B cell (primary cell): ENCODE results near the gene UBXN7. TPM values are rescaled to one million over a fixed set of nuclear protein-coding genes. Genes with fewer than 3 reads are reported as not detected.

Source experiments
- ATAC-seq: fragments of 200-7000 bp; cut with Tn5 transposase; one replicate; pipeline ENCODE4 v1.10.0; 2021; ENCODE audit warnings: low read depth, mild to moderate bottlenecking, moderate number of reproducible peaks, moderate library complexity
- CTCF ChIA-PET: fragments of 350-600 bp; sonication (Branson Sonifier 250); formaldehyde crosslinking; loops from one replicate; lab custom pipeline; 2021; ENCODE audit warnings: antibody characterized with exemption, inconsistent platforms; lab: Charles Lee
- POLR2A ChIA-PET: fragments of 350-600 bp; sonication (Branson Sonifier 250); formaldehyde crosslinking; loops from one replicate; lab custom pipeline; 2021; ENCODE audit warnings: antibody characterized with exemption; lab: Charles Lee
- DNase-seq: peaks from one replicate; pipeline ENCODE4 v3.0.0; 2013
- H2AFZ ChIP-seq: 2 replicates; pipeline ENCODE4 v1.6.1; 2012; ENCODE audit warnings: mild to moderate bottlenecking, low read depth, low read length; ENCODE audit not compliant: insufficient read depth, poor library complexity, severe bottlenecking
- H3K27ac ChIP-seq, 2 donors: 1 replicate in 1 of 2; 2 replicates in 1 of 2; pipeline ENCODE4 v1.5.1; 2012 to 2013; ENCODE audit warnings: low read length in 2 of 2, mild to moderate bottlenecking in 2 of 2, moderate library complexity in 1 of 2
- H3K27me3 ChIP-seq, 4 experiments: fragments of 200-600 bp in 1 of 4; sonication (generic) in 1 of 4; replicated peaks in 1 of 4; 1 replicate in 2 of 4; 2 replicates in 2 of 4; pipeline versions ENCODE4 v1.6.1 to v1.7.0; 2013 to 2016; ENCODE audit warnings: low read length in 3 of 4, mild to moderate bottlenecking in 2 of 4, mixed read lengths in 1 of 4, moderate library complexity in 1 of 4; ENCODE audit not compliant: insufficient read depth in 4 of 4, control insufficient read depth in 3 of 4; ENCODE audit errors: control extremely low read depth in 1 of 4
- H3K36me3 ChIP-seq, 2 experiments: replicated peaks in 1 of 2; 1 replicate in 1 of 2; 2 replicates in 1 of 2; pipeline versions ENCODE4 v1.6.1 to v1.7.1; 2013; ENCODE audit warnings: low read length in 1 of 2; ENCODE audit not compliant: insufficient read depth in 2 of 2, control insufficient read depth in 1 of 2; ENCODE audit errors: control extremely low read depth in 1 of 2, extremely low read depth in 1 of 2
- H3K4me1 ChIP-seq, 2 donors: fragments of 200-600 bp in 1 of 2; sonication (generic) in 1 of 2; 1 replicate in 1 of 2; 2 replicates in 1 of 2; pipeline versions ENCODE4 v1.5.1 to v1.6.1; 2013 to 2017; ENCODE audit warnings: low read length in 2 of 2; ENCODE audit not compliant: control insufficient read depth in 2 of 2, insufficient read depth in 2 of 2
- H3K4me2 ChIP-seq: replicated peaks from 2 replicates; pipeline ENCODE3; 2012; ENCODE audit warnings: mild to moderate bottlenecking, low read depth, low read length; ENCODE audit not compliant: poor library complexity, severe bottlenecking
- H3K4me3 ChIP-seq, 5 experiments: fragments of 200-600 bp in 1 of 5; sonication (generic) in 1 of 5; 1 replicate in 3 of 5; 2 replicates in 2 of 5; pipeline versions ENCODE4 v1.5.1 to v1.7.0; 2011 to 2016; ENCODE audit warnings: low read length in 4 of 5, mild to moderate bottlenecking in 4 of 5, low read depth in 2 of 5, control low read depth in 1 of 5, moderate library complexity in 1 of 5; ENCODE audit not compliant: insufficient read depth in 1 of 5; ENCODE audit errors: control extremely low read depth in 1 of 5, extremely low read depth in 1 of 5
- H3K79me2 ChIP-seq: fragments of 200-600 bp; sonication (generic); one replicate; pipeline ENCODE4 v1.6.0; 2016; ENCODE audit warnings: low read length; ENCODE audit not compliant: control insufficient read depth, insufficient read depth
- H3K9ac ChIP-seq: fragments of 200-600 bp; sonication (generic); 2 replicates; pipeline ENCODE4 v1.6.1; 2017; ENCODE audit warnings: mild to moderate bottlenecking, low read length, moderate library complexity
- H3K9me3 ChIP-seq, 3 donors: one replicate each; pipeline versions ENCODE4 v1.6.1 to v1.7.1; 2013; ENCODE audit warnings: low read length in 2 of 3; ENCODE audit not compliant: control insufficient read depth in 2 of 3, insufficient read depth in 1 of 3; ENCODE audit errors: control extremely low read depth in 1 of 3
- H4K20me1 ChIP-seq: 2 replicates; pipeline ENCODE4 v1.6.0; 2012; ENCODE audit warnings: mild to moderate bottlenecking, low read length; ENCODE audit not compliant: insufficient read depth, control insufficient read depth, poor library complexity, severe bottlenecking
- H3K27ac Mint-ChIP-seq: one replicate; pipeline ENCODE4 v1.8.0; 2021; ENCODE audit warnings: mixed read lengths
- H3K27me3 Mint-ChIP-seq: one replicate; pipeline ENCODE4 v1.8.0; 2021; ENCODE audit warnings: mixed read lengths
- H3K4me1 Mint-ChIP-seq: one replicate; pipeline ENCODE4 v1.8.0; 2021; ENCODE audit warnings: mixed read lengths
- H3K4me3 Mint-ChIP-seq: one replicate; pipeline ENCODE4 v1.8.0; 2021; ENCODE audit warnings: mixed read lengths
- H3K9me3 Mint-ChIP-seq: one replicate; pipeline ENCODE4 v1.8.0; 2022; ENCODE audit warnings: mixed read lengths; ENCODE audit not compliant: insufficient read depth
- CTCF ChIP-seq: fragments of 200-600 bp; IDR thresholded peaks from one replicate; pipeline ENCODE4 v1.8.0; 2022; ENCODE audit warnings: antibody characterized with exemption, mild to moderate bottlenecking
- EZH2 ChIP-seq: IDR thresholded peaks from 2 replicates; pipeline ENCODE4 v1.6.1; 2012; ENCODE audit warnings: borderline replicate concordance, low read depth, mild to moderate bottlenecking, moderate library complexity, low read length; ENCODE audit not compliant: insufficient read depth, poor library complexity, severe bottlenecking
- WGBS: methylation state at CpG from one replicate; pipeline ENCODE4 v1.1.5; 2013; ENCODE audit warnings: missing lambda C conversion rate; ENCODE audit not compliant: insufficient coverage; 5-methylcytosine and 5-hydroxymethylcytosine counted together
- intact Hi-C: fragments of 100-400 bp; cut with micrococcal nuclease; formaldehyde crosslinking; loops from one replicate; pipeline ENCODE4 v1.10.0; 2022
- polyA plus RNA-seq: library from polyadenylated mRNA; depleted of rRNA; stranded (reverse); fragments of >200 nt; gene quantifications from 2 replicates; pipeline ENCODE4 v1.2.3, GENCODE V29; 2012
- total RNA-seq, 2 donors: library from RNA; stranded (reverse); fragments of 120-200 nt in 1 of 2; gene quantifications; 1 replicate in 1 of 2; 2 replicates in 1 of 2; pipeline versions ENCODE4 v1.2.3 to v1.2.4, GENCODE V29; 2013 to 2022

UBXN7 gene
- total and polyA plus RNA-seq, 2 donors (not counting 1 experiment from before 2014, with no cell fraction given) = 7.4 to 107 TPM

- H3K79me2 ChIP-seq = peaks cover 3% of the 10 kb centered on the region
- no CpG with 5 or more reads among the region's 4 CpGs for WGBS
- no peak overlapping the region for H3K27ac Mint-ChIP-seq
Measured at GRCh38 chr3:196477678-196478077, 45.5 kb upstream of the UBXN7 start.

DNA sequence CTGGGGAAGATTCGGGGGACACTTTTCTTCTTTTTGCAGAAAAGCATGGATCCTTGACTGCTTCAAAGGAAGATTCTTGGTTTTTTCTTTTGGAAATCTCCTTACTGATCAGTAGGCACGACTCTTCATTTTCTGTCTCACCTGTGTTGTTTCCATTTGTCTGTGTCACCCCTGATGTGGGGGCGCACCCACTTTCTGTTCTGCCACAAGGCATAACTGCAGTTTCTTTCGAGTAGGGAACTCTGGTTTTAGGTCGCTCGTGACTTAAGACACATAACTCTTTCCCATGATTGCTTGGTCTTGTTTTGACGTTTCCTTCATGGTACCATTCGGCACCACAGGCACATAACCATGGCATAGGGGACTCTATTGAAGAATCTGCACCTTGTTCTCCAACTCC is 40.1 kb upstream of the UBXN7 start:
- Histone ChIP-seq H3K9ac (no peak overlapping the region), H3K9me3 (no peaks in the 10 kb centered on the region), H3K79me2 (no peaks in the 10 kb centered on the region), H2AFZ (no peak overlapping the region), H3K4me2 (no peak overlapping the region), H3K4me1 (no peaks in the 10 kb centered on the region), H3K27me3 (no peaks in the 10 kb centered on the region), H3K4me3 (no peak overlapping the region), H3K36me3 (peaks cover 8 to 44% of the 10 kb centered on the region in 2 experiments), H4K20me1 (no peaks in the 10 kb centered on the region), H3K27ac (no peak overlapping the region)
- ATAC-seq (no peak), DNase-seq (no peak)
- Mint-ChIP-seq H3K27ac (no peak overlapping the region), H3K4me3 (no peak overlapping the region), H3K4me1 (no peaks in the 10 kb centered on the region), H3K27me3 (no peaks in the 10 kb centered on the region), H3K9me3 (no peaks in the 10 kb centered on the region)
- TF ChIP-seq EZH2 (no peak), CTCF (no peak)
- 100% methylated on average over 8 of the region's 8 CpGs for WGBS
- POLR2A ChIA-PET = no interaction called here
- CTCF ChIA-PET = interaction anchor here (0.8 kb wide), 1 partner anchor 220 kb away, joined by 3 read pairs; no protein-coding TSS in a partner anchor
- intact Hi-C loops = no loop called here

More at GRCh38 chr3:196477678-196478077, 45.5 kb upstream of the UBXN7 start:
- ChIA-PET POLR2A (interaction anchor here (0.6 kb wide), 1 partner anchor 309 kb away, joined by 6 read pairs; no protein-coding TSS in a partner anchor), CTCF (interaction anchor here (1.7 kb wide), 1 partner anchor 53 kb away, joined by 5 read pairs; no protein-coding TSS in a partner anchor)
- ATAC-seq (no peak), DNase-seq (no peak)
- no peak overlapping the region for H3K4me3 ChIP-seq
- no peaks in the 10 kb centered on the region for H3K9me3 ChIP-seq
- no peaks in the 10 kb centered on the region for H3K27me3 ChIP-seq
- no peaks in the 10 kb centered on the region for H3K4me1 ChIP-seq
- no peaks in the 10 kb centered on the region for H3K9me3 Mint-ChIP-seq
- H3K4me3 Mint-ChIP-seq = no peak overlapping the region
- H4K20me1 ChIP-seq = no peaks in the 10 kb centered on the region
- intact Hi-C loops = no loop called here
- no peaks in the 10 kb centered on the region for H3K4me1 Mint-ChIP-seq
- H3K27me3 Mint-ChIP-seq = no peaks in the 10 kb centered on the region
- no peak overlapping the region for H3K4me2 ChIP-seq
- TF ChIP-seq CTCF (no peak), EZH2 (no peak)
- no peak overlapping the region for H3K27ac ChIP-seq
- no peak overlapping the region for H2AFZ ChIP-seq
- H3K36me3 ChIP-seq = peaks cover 7 to 59% of the 10 kb centered on the region in 2 experiments
- H3K9ac ChIP-seq = no peak overlapping the region
